RPMI7951 (cell line): ENCODE results near the gene SEMA5B. TPM values are rescaled to one million over a fixed set of nuclear protein-coding genes. Genes with fewer than 3 reads are reported as not detected.

Experiments used
- DNase-seq: peaks from one replicate; pipeline ENCODE4 v3.0.0-alpha.2; 2012; ENCODE audit warnings: low read depth
- total RNA-seq: library from RNA; depleted of rRNA; stranded (reverse); fragments of >200 nt; shearing (Covaris generic); gene quantifications from 2 replicates; pipeline ENCODE4 v1.2.3, GENCODE V29; 2014

Gene SEMA5B
- total RNA-seq, 1 experiment from 2014 or later = not detected

DNA sequence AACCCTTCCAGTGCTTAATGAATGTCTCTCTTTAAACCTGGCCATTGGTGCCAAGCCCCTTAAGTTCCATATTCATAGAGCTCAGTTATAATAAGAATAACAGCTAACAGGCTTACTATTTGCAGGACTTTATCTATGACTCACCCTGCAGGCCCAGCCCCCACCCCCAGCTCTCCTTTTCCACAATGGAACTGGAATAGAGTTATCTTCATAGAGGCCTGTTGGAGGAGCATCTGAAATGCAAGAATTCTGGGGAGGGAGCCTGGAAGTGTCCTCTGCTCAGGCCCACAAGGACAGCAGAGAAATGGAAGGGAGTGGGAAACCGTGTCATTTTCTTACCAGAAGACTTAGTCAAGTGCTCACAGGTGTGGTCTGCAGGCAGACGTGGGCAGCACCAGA is 52.8 kb downstream of the SEMA5B start:
- peak; percentile 58 for DNase-seq

DNA sequence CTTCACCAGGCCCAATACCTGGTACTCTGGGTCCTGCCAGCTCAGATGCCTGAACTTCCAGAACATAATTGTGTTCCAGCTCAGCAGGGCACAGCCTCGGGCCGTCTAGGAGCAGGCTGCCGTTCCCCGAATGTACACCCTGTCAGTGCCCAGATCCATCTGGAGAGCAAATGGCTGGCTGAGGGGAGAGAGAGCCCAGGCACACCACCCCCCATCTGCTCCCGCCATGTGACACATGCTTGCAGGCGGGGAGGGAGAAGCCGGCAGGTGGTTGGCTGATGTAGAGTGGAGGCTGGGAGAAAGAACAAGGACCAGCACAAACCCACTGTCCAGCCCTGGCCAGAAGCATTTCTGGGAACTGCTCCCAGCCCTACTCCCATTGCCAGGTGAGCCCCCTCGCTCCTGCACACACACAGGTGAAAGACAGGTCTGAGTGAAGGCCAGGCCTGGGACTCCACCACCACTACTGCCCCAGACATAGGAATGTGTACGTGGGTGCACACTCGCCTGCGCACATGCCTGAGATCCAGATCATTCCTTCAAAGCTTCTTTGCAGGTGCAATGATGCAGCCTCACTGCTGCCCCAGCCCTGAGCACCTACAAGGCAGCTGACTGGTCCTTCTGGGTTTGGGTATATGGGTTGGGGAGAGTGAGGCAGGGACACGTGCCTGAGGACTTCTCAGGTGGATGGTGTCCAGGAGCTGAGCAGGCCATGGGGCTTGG is 53.5 kb downstream of the SEMA5B start:
- DNase-seq = peak; percentile 70

DNA sequence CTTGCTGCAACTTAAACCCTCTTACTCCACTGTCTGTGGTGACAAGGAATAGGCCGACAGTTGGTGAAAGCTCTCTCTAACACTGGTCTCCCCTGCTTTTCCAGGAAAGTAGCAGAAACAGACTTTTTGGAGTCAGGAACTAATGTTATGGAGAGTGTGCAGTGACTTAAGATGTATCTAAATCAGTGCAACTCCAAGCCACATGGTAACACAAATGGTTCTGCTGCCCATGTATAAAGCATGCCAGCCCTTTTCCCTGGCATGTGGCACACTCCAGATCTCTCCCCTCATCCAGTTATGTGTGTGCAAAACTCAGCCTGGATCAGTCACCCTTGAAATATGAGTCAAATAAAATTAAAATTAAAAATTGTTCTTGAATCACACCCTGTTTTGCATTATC is 55.4 kb downstream of the SEMA5B start:
- DNase-seq = no peak

DNA sequence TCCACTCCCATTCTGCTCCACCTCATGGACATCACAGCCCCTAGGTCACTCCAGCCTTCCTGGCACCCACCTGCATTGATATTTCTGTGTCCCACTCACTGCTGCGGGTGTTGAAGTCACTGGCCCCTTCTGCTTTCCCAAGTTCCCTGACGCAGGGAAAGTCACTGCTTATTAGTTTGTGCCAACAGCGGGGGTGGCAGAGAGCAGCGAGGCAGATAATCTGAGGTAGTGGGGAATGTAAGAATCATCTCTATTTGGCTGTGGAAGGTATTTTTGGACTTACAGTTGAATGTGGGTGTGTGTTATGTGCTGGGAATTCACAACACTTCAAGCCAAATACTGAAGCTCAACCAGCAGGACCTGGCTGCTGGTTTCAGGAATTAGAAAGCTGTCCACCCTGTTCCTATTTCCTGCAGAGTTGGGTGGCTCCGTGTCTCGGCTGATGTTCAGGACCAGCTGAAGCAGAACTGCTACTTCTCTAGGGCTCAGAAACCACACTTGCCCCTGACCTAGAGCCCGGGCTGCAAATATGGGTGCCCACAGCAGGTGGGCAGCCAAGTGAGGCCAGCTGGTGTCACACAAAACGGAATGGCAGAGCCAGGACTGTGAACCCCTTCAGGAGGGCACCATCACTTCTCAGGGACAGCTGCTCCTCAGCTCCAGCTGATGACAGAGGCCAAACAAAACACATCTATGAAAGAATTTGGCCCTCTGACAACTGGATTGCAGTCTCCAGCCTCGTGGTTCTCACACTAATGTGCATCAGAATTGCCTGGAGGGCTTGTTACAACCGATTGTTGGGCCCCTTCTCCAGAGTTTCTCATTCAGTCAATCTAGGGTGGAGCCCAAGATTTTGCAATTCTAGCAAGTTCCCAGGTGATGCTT is 57.7 kb downstream of the SEMA5B start:
- DNase-seq = peak; percentile 87

DNA sequence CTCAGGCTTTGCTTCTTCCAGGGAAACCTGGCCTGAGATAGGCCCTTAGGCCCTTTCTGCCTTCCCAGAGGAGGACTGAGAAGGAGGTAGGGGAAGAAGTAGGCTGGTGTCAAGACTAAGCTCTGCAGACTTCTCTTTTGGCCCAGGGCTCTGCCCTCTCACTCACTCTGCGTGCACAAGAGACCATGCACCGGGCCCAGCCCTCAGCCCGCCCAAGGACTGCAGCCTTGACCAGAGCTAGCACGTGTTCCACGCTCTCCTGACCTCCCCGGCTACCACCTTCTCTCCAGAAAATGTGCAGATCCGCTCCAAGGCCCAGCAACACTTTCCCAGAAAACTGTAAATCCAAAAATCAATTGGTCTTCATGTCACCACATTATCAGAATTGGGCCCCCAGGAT is 59.8 kb downstream of the SEMA5B start:
- DNase-seq = no peak

DNA sequence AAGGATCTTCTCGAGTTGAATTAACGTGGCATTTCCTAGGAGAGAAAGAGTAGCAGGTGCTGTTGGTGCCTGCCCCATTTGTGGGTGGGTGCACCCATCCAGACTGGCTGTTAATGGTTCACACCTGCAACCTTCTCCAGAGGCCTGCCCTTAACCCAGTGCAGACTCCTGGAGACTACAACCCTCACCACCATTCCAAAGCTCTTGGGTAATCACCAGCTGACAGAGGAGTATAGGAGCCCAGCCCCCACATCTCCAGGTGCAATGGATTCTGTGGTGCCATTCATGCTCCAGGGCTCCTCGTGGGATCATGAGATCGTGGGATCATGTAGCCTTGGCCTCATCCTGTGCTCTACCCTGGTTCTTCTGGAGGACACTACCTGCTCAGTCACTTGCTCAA is 60.2 kb downstream of the SEMA5B start:
- DNase-seq = no peak

DNA sequence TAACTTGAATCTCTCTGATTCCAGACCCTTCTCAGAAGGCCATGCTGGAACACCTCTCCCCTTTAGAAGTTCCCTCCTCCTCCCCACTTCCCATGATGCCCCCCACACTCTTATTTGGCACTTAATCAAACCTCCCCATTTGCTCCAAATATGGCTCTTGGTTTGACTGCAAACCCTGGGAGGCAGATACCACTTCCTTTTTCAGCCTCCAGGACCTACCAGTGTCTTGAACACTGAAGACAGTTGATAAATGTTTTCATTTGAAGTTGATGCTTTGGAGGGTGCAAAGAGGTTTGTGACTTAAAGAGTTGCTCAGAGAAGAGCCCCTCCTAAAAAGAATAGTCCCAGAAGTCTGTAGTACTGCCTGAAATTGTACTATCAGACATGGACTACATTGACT is 61.5 kb downstream of the SEMA5B start:
- DNase-seq = no peak

DNA sequence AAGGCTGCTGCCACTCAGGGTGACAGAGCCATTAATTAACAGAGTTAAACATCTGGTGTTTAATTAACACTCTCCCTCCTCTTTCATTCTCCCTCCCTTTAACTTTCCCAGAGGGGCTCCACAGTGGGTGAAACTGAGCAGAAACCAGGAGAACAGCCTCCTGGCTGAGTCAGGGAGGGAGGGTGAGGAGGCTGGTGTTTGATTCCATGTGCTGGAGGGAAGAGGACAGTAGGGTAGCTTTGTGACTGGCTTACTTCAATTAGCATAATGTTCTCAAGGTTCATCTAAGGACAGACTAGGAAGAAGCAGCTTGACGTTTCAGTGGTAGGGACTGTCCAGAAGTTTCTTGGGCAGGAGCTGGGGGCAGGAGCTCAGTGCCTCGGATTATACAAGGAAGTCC is 62.8 kb downstream of the SEMA5B start:
- DNase-seq = peak; percentile 25

DNA sequence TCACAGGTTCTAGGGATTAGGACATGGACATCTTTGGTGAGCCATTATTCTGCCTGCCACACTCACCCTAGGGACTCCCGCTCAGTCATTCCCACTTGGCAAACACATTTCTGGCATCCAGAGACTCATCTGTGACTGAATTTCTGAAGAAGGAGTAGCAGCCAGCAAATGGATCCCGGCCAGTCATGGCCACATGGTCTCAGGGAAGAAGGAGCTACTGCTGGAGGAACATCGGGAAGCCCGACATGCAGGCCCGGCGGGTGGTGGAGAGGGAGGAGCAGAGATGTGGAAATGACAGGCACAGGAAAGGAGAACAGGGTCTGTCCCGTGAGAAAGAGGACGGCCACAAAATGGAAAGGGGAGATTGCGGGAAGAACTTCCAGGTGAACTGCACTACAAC is 65.4 kb downstream of the SEMA5B start:
- no peak for DNase-seq

DNA sequence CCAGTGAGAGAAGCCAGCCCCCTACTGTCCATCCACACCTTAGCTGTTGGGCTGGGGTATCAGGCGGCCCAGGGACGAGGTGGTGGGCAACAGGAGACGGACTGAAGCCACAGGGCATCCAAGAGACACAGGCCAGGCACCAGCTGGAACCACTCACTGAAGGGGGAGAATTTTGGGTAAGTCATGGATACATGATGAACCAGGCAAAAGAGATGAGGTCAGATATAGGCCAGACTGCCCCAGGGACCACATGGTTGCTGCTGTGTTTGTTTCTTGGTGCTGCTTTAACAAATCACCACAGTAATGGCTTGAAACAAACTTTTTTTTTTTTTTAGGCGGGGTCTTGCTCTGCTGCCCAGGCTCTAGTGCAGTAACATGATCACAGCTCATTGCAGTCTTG is 66.4 kb downstream of the SEMA5B start:
- peak; percentile 91 for DNase-seq

DNA sequence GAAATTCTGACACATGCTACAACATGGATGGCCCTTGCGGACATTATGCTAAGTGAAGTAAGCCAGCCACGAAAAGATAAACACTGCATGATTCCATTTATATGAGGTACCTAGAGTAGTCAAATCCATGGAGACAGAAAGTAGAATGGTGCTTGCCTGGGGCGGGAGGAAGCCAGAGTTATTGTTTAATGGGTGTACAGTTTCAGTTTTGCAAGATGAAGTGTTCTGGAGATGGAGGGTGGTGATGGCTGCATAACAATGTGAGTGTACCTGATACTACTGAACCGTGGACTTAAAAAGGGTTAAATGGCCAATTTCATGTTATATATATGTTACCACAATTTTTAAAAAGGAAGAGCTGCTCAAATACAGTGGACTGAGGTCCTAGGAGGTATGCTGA is 66.9 kb downstream of the SEMA5B start:
- peak; percentile 26 for DNase-seq

DNA sequence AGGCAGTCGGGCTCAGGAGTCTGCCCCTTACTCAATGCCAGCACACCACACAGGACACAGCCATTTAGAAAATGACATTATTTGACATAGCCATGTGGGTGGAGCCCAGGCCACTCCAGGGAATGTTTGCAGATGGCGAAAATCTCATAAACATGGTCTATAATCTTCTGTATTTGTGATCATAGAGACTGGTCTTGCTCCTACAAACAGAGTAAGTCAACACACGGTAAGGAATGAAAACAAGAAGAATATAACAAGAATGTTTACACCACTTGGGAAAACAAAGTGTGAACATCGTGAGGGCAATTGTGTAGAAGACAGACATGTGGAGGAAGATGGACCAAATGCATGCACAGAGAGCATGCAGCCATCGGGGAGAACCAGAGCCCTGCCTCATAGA is 68.2 kb downstream of the SEMA5B start:
- no peak for DNase-seq

DNA sequence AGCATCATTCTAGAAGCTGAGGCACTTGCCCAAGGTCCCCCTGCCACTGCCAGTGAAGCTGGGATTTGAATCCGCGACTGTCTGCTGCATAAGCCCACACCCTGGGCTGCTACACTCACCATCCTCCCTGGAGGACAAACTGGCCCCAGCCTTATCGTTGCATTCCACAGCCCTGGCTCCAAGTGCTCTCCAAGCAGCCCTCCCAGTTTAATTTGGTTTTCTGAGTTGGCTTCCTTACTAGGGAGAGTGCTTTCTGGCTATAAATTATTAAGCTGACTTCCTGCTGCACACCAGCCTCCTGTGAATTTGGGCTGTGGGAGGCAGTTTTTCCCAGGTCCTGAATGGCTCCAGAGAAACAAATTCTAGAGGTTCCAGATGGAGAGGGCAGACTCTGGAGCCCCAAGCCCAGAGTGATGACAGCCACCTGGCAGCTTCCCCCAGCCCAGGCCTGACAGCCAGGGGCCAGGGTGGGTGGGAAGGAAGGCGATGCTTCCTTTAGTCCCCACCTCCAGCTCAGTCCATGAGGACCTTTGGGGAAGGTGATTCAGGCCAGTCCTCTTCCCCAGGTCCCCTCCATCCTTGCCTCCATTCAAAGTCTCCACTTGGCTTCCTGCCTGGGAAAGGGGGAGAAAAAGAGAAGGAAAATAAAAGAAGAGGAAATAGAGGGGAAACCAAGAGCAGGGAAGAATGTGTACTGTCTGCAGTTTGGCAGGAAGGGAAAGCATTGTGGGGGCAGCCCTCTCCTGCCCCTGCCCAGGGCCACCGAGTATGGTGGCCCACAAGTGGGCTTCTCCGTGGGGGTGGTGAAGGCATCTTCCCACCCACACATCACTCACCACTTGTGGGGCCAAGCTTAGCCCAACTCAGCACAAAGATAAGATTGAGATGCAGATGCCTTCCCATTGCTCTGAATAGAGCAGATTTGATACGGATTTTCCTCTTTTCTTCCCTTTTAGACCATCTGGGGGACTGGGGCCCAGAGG is 69.6 kb downstream of the SEMA5B start:
- DNase-seq = no peak

DNA sequence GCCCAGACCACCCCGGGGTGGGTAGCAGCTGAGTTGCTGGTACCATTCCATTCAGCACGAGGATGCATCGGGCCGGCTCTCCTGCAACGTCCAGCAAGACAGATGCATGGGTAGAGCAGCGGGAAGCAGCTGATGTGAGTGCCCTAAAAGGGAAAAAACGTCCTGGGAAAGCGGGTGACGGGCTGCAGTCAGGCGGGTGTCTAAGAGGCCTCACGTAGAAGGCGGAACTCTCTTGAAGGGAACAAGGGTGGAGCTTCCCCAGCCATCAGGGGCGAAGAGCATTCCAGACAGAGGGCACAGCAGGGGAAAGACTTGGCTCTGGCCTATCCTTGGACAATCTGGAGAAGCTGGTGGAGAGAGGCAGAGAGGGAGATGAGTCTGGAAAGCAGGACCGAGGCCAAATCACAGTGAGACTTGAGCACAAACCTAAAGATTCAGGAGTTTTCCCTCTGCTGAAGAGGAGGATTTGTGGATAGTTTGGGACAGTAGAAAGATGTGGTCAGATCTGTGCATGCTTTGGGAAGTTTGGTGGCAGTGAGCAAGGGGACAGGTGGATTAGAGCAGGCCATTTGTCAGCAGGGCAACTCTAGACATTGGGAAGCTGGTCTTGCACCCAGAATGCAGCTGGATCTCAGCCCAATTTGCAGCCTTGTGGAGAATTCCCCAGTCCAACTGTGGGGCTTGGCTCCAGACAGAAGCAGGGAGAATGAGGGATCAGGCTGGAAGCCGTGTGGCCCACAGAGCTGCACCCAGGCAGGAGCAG is 70.7 kb downstream of the SEMA5B start:
- DNase-seq = no peak

DNA sequence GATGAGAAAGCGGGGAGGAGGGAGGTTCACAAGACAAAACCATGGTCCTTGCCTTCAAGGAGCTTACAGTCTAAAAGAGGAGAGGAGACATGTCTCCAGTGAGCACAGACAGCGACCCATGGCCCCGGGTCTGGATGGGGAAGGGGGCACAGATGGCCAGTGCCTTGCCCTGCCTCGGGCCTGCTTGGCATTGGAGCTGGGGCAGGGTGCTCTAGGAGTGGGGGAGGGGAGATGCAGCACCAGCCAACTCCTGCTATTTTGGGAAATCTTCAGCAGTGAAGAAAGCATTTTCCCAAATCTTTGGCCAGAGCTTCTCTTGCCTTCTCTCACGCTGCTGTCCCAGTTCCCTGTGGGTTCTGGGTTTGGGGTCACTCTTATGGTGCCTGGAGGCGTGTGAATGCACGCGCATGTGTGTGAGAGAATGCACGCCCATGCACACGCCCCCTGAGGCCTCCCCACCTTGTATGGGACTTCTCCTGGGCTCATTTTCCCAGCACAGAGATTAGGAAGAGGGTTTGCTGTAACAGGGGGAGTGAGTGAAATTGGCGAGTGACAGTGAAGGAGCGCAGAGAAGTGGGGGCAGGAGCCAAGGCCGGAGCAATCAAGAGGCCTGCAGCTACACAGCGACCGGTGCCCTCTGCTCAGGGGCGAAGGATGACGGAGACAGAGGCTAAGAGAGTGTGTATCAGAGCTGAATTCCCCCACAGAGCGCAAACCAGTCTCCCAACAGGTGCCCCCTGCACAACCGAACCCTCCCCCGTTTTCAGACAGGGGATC is 71.5 kb downstream of the SEMA5B start:
- DNase-seq = no peak

DNA sequence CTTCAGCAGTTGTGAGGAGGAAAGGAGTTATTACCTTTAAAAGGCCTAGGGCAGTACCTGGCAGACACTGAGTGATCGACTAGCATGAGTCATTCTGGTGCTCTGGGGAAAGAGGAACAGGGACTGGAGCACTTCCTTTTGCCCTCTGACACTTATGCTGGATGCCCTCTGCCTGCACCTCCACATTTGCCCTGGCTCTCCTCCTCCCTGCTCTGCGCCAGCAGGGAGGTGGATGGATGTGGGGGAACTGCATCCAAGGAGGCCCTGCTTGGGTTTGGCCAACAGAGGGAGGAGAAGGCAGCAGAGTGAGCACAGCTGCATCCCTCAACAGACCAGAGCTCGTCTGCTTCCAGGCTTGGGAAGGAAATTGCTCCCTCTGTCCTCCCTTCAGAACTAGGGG is 75.0 kb downstream of the SEMA5B start:
- DNase-seq = peak; percentile 20

DNA sequence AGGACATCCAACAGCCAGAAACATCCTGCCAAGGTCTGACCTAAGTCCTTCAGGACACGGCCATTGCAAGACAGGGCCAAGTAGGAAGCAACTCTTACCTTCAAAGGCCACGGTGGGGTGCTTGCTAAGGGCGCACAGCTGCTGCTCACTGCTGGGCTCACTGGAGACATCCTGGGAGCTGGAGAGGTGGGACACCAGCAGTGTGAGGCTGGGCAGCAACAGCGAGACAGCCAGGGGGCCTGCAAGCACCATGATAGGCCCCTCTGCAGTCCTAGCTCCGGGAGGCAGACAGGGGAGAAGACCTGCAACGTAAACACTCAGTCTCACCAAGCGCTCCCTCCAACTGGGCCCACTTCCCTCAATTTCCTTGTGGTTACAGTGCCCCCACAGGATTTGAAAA is 79.2 kb downstream of the SEMA5B start:
- DNase-seq = no peak

DNA sequence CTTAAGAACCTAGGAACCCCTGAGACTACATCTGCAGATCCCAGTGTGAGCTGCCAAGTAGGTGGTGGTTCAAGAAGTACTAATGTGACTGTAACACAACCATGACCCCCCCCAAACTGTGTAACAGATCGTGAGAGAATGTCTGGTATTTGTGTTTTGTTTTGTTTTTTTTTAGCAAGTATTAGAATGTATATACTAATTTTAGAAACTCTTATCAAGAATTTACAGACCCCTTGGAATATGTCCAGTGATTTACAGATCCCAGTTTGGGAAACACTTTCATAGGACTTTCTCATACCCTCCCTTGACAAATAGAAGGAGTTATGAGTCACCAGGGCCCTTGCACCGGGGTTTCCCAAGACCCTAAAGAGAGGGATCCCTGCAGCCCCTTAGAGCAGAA is 79.8 kb downstream of the SEMA5B start:
- no peak for DNase-seq

DNA sequence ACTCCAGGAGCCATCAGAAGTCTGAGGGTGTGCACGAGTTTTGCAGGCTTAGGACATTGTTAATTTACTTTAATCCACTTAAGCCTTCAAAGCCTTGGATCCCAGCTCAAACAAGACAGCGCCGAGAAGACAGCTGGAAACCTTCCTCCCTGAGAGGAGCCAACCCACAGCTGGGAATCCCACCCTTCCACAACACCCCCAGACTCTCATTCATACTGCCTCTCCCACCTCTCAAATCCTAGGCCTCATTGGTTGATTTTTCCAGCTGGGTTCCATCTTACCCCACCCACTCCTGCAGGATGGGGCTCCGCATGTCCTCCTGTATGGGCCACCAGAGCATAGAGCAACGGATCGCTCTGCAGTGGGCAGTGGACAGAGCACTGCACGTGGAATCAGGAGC is 80.4 kb downstream of the SEMA5B start:
- DNase-seq = no peak

DNA sequence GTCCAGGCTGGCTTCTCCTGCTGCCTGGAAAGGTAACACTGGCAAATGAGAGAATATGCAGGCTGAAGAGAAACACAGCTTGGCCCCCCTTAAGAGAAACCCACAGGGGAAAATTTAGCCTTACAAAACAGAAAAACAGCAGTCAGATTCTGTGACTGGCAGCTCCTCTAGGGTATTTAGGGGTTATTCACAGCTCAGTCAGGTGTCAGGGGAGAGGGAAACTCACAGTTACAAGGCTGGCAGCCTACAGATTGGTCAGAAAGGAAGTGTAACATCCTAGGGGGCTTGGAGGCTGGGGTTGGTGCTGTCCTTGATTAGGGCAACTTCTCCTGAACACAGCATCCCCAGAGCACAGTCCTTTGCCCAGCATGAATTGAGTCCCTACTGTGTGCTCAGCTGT is 81.4 kb downstream of the SEMA5B start:
- DNase-seq = no peak

DNA sequence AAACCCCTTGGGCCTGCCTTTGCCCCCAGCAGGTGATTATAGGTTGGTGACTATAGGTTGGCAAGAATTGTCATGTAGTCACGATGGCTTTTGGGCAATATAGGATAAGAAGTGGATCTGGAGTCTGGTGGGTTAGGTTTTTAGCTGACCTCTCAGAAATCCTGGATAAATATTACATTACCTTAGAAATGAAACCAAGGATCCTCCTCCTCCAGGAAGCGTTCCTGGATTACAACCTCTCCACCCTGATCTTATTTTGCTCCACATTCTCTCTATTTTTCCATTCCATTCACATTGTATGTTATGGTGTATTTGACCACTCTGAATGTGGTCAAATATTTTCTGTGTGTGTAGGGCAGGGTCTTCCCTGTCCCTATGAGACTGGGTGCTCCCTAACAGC is 82.3 kb downstream of the SEMA5B start:
- no peak for DNase-seq
